ENCODE data around the gene GPR35.

- TF ChIP-seq CTCF (IDR thresholded peaks at IDR 0.05): no peak
- TF ChIP-seq POLR2A (IDR thresholded peaks at IDR 0.05): no peak
Measured at GRCh38 chr2:240603846-240604245, 21.4 kb upstream of the GPR35 start.

Data from Peyer's patch (tissue), 4 donors.